ENCODE measurements around the gene KIF5A.

DNA sequence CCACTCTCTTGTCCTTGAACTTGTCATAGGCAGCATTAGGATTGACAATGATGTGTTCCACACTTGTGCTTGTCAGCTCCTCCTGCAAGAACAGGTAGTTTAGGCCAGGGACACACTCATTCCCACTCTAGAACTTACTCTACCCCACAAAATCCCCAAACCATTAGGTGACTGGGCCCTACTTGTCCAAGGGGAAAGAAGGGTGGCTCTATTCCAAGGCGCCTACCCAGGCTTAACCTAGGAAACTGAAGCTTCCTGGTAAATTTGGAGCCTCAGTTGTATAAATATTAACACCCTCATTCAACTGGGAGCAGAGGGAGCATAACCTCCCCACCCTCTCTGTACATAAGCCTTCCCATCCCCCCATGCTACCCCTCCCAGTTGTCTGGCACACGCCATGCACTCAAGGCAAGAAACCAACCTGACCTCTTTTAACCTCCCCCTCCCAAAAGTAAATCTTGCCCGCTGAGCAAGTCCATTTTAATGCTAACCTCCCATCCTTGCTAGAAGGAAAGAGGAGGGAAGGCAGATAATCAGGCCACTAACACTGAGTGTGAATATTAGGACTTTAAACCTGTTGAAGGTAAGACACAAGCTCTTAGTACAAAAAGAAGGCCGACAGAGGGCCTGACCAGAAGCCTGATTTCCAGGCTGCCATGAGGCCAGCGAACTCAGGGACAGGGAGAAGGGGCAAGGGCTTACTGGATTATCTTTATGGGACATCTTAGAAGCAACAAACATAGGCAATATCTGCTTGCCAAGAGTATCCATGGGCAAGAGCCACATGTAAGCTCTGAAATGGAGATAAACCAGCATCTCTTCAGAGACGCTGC is 13.9 kb upstream of the KIF5A start:
- no peak for TF ChIP-seq POLR2AphosphoS5 (IDR thresholded peaks at IDR 0.05)
- no peak for TF ChIP-seq POLR2A (IDR thresholded peaks at IDR 0.05; ENCODE audit: low read depth)
- TF ChIP-seq, protein P1, sequence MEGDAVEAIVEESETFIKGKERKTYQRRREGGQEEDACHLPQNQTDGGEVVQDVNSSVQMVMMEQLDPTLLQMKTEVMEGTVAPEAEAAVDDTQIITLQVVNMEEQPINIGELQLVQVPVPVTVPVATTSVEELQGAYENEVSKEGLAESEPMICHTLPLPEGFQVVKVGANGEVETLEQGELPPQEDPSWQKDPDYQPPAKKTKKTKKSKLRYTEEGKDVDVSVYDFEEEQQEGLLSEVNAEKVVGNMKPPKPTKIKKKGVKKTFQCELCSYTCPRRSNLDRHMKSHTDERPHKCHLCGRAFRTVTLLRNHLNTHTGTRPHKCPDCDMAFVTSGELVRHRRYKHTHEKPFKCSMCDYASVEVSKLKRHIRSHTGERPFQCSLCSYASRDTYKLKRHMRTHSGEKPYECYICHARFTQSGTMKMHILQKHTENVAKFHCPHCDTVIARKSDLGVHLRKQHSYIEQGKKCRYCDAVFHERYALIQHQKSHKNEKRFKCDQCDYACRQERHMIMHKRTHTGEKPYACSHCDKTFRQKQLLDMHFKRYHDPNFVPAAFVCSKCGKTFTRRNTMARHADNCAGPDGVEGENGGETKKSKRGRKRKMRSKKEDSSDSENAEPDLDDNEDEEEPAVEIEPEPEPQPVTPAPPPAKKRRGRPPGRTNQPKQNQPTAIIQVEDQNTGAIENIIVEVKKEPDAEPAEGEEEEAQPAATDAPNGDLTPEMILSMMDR (IDR thresholded peaks at IDR 0.05), result no peak
- TF ChIP-seq EP300 (IDR thresholded peaks at IDR 0.05), result no peak

All from esophagus muscularis mucosa (tissue), 4 donors.